Stimulated activated CD4-positive, alpha-beta T cell treated with anti-CD3 and anti-CD28 coated beads, Interleukin-15, amount 100 ng/mL, for 24 hours (primary cell): Measurements from ENCODE around the gene PGM2.

Experiments used
- DNase-seq: peaks from one replicate; pipeline ENCODE4 v3.0.0-alpha.2; 2020

The PGM2 gene

DNA sequence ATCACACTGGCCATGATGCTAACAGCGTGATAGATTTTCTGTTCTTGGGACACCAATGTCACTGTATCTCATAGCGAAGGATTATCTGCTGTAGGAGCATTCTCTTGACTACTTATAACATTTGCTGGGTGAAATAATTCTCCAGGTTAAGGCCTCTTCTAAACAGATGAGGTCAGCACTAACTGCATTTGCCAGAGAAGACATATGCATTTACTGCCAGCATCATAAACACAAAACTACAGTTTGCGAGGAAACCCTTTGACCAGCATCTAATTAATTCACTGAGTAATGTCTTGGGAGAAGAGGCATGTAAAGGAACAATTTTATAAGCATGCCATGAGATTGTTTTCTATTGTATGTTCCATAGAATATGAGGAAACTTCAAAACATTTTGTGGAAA, 78.3 kb downstream of the PGM2 start:
- no peak for DNase-seq

GRCh38 chr4:37905533-37906169, 79.2 kb downstream of the PGM2 start:
- DNase-seq, result no peak

DNA sequence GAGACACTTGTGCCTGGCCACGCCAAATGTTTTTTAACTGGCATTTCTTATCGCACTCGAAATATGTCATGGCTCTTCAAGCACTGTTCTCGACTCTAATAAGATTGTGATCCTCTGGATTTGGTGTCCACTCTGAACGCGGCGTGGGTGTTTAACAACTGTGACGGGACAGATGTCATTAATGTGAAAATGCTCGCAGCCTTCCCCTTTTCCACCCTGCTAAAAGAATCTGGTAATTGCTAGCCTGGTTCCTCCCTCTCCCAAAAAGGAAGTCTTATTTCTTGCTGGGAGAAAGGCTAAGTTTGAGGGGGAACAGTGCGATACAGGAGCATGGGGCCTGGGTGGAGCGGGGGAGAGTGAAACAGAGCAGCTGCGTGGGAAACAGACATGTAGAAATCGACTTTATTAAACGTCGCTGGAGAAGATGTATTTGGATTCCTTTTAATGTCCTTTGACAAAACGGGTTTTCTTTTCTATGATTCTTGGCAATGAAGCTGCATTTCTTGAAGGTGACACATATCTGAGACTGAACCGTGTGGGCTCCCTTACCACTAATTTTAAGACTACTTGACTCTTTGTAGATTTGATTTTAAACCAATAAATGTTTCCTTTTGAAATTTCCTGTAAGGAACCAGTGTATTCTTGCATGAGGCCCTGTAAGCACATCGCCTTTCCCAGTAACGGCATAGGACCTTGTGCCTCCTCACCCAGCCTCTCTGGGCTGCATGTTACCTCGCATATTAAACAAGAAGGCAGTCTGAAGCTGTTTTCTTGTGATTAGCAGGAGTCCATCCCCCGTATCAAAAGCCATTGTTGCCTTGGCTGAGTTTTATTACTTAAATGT, 82.2 kb downstream of the PGM2 start:
- no peak for DNase-seq

- no peak for DNase-seq
Measured at GRCh38 chr4:37909332-37910090, 83.0 kb downstream of the PGM2 start.

GRCh38 chr4:37910091-37910486, 83.6 kb downstream of the PGM2 start:
- DNase-seq, result no peak
